Hepatocyte (in vitro differentiated cells): ENCODE data around the gene MRPL14. TPM values are rescaled to one million over a fixed set of nuclear protein-coding genes. Genes with fewer than 3 reads are reported as not detected.

Experiments
- DNase-seq: peaks from one replicate; pipeline ENCODE4 v3.0.0-alpha.2; 2016; ENCODE audit warnings: low spot score
- H2AFZ ChIP-seq: fragments of 200-600 bp; sonication (generic); 2 replicates; pipeline ENCODE4 v1.6.0; 2016; ENCODE audit warnings: antibody characterized with exemption, mild to moderate bottlenecking
- H3K27ac ChIP-seq: fragments of 200-600 bp; sonication (generic); 2 replicates; pipeline ENCODE4 v1.5.1; 2016; ENCODE audit warnings: mild to moderate bottlenecking
- H3K27me3 ChIP-seq: fragments of 200-600 bp; sonication (generic); 2 replicates; pipeline ENCODE4 v1.6.1; 2016
- H3K36me3 ChIP-seq: fragments of 200-600 bp; sonication (generic); replicated peaks from 2 replicates; pipeline ENCODE4 v1.5.1; 2016; ENCODE audit warnings: low read depth; ENCODE audit not compliant: insufficient read depth
- H3K4me1 ChIP-seq: fragments of 200-600 bp; sonication (generic); 2 replicates; pipeline ENCODE4 v1.5.1; 2016; ENCODE audit warnings: mild to moderate bottlenecking, moderate library complexity; ENCODE audit not compliant: insufficient read depth
- H3K4me2 ChIP-seq: fragments of 200-600 bp; sonication (generic); 2 replicates; pipeline ENCODE4 v1.6.0; 2016
- H3K4me3 ChIP-seq: fragments of 200-600 bp; sonication (generic); 2 replicates; pipeline ENCODE4 v1.5.1; 2016; ENCODE audit warnings: mild to moderate bottlenecking
- H3K79me2 ChIP-seq: fragments of 200-600 bp; sonication (generic); 2 replicates; pipeline ENCODE4 v1.6.0; 2017; ENCODE audit warnings: mild to moderate bottlenecking
- H3K9me2 ChIP-seq: fragments of 200-600 bp; sonication (generic); replicated peaks from 2 replicates; pipeline ENCODE4 v1.6.0; 2017; ENCODE audit warnings: mild to moderate bottlenecking; ENCODE audit not compliant: insufficient read depth
- H3K9me3 ChIP-seq: fragments of 200-600 bp; sonication (generic); 2 replicates; pipeline ENCODE4 v1.5.1; 2016; ENCODE audit warnings: low read depth, mild to moderate bottlenecking
- H4K20me1 ChIP-seq: fragments of 200-600 bp; sonication (generic); 2 replicates; pipeline ENCODE4 v1.6.0; 2016; ENCODE audit warnings: mild to moderate bottlenecking; ENCODE audit not compliant: insufficient read depth, poor library complexity, severe bottlenecking
- EZH2 ChIP-seq: fragments of 200-600 bp; sonication (generic); IDR thresholded peaks from 2 replicates; pipeline ENCODE4 v1.6.1; 2016; ENCODE audit warnings: antibody characterized with exemption, mild to moderate bottlenecking, borderline replicate concordance
- EZH2phosphoT487 ChIP-seq: fragments of 200-600 bp; sonication (generic); IDR thresholded peaks from one replicate; pipeline ENCODE4 v1.6.1; 2018; ENCODE audit warnings: antibody characterized with exemption, mild to moderate bottlenecking, low read depth, moderate library complexity; ENCODE audit not compliant: unreplicated experiment, severe bottlenecking
- WGBS: methylation state at CpG from one replicate; pipeline ENCODE4 v1.1.6; 2016; ENCODE audit warnings: low lambda C conversion rate; ENCODE audit errors: missing lambda C conversion rate; 5-methylcytosine and 5-hydroxymethylcytosine counted together
- polyA plus RNA-seq: library from polyadenylated mRNA; unstranded; fragments of >200 nt; fragmentation: Nextera tagmentation; extraction: Ambion mirVana; gene quantifications from 2 replicates; pipeline ENCODE4 v1.2.1, GENCODE V29; 2016
- total RNA-seq: library from RNA; depleted of rRNA; stranded (reverse); fragments of >200 nt; gene quantifications from 2 replicates; pipeline ENCODE4 v1.2.3, GENCODE V29; 2014
- TF ChIP-seq, protein P1 (sequence below): fragments of 200-600 bp; sonication (generic); IDR thresholded peaks from 2 replicates; pipeline ENCODE4 v1.5.1; 2016; ENCODE audit warnings: antibody characterized with exemption, mild to moderate bottlenecking; ENCODE audit not compliant: poor library complexity

MRPL14 gene
- total and polyA plus RNA-seq, 2 experiments from 2014 or later, result 58.3 to 124 TPM

DNA sequence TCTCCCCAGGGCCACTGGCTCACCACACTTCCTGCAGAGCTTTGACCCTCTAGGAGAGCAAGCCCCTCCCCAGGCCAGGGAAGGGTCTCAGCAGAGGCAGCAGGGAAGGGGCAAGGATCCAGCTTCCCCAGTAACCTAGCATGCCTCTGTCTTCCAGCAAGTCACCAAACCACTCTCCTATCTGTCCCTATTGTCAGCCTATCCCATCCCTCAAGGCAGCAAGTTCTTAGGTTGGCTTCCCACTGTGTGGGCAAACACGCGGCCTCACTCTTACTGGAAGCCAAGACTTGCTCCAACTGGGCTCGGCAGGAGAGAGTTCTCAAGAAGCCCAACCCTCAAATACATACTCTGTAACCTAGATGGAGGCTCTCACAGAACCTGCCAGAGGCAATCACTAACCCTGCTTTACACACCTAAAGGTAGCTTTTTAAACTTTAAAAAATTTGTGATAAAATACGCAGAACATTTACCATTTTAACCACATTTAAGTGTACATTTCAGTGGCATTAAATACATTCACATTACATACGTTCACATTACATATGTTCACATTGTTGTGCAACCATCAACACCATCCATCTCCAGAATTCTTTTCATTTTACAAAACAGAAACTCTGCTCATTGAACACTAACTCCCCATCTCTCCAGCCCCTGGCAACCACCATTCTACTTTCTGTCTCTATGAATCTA lies 58.5 kb downstream of the MRPL14 start:
- no peak for DNase-seq
- no peaks in the 10 kb centered on the region for H3K27me3 ChIP-seq
- no peaks in the 10 kb centered on the region for H3K9me2 ChIP-seq
- H3K9me3 ChIP-seq, result no peaks in the 10 kb centered on the region
- 72% methylated on average over 5 of the region's 5 CpGs for WGBS
- no peak overlapping the region for H3K4me2 ChIP-seq
- TF ChIP-seq, protein P1, sequence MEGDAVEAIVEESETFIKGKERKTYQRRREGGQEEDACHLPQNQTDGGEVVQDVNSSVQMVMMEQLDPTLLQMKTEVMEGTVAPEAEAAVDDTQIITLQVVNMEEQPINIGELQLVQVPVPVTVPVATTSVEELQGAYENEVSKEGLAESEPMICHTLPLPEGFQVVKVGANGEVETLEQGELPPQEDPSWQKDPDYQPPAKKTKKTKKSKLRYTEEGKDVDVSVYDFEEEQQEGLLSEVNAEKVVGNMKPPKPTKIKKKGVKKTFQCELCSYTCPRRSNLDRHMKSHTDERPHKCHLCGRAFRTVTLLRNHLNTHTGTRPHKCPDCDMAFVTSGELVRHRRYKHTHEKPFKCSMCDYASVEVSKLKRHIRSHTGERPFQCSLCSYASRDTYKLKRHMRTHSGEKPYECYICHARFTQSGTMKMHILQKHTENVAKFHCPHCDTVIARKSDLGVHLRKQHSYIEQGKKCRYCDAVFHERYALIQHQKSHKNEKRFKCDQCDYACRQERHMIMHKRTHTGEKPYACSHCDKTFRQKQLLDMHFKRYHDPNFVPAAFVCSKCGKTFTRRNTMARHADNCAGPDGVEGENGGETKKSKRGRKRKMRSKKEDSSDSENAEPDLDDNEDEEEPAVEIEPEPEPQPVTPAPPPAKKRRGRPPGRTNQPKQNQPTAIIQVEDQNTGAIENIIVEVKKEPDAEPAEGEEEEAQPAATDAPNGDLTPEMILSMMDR, result no peak
- TF ChIP-seq EZH2 (no peak), EZH2phosphoT487 (no peak)
- no peaks in the 10 kb centered on the region for H3K36me3 ChIP-seq
- no peaks in the 10 kb centered on the region for H4K20me1 ChIP-seq
- H3K27ac ChIP-seq, result no peak overlapping the region
- H3K4me3 ChIP-seq, result no peak overlapping the region
- H3K4me1 ChIP-seq, result peaks cover 13% of the 10 kb centered on the region
- no peak overlapping the region for H2AFZ ChIP-seq
- no peaks in the 10 kb centered on the region for H3K79me2 ChIP-seq

DNA sequence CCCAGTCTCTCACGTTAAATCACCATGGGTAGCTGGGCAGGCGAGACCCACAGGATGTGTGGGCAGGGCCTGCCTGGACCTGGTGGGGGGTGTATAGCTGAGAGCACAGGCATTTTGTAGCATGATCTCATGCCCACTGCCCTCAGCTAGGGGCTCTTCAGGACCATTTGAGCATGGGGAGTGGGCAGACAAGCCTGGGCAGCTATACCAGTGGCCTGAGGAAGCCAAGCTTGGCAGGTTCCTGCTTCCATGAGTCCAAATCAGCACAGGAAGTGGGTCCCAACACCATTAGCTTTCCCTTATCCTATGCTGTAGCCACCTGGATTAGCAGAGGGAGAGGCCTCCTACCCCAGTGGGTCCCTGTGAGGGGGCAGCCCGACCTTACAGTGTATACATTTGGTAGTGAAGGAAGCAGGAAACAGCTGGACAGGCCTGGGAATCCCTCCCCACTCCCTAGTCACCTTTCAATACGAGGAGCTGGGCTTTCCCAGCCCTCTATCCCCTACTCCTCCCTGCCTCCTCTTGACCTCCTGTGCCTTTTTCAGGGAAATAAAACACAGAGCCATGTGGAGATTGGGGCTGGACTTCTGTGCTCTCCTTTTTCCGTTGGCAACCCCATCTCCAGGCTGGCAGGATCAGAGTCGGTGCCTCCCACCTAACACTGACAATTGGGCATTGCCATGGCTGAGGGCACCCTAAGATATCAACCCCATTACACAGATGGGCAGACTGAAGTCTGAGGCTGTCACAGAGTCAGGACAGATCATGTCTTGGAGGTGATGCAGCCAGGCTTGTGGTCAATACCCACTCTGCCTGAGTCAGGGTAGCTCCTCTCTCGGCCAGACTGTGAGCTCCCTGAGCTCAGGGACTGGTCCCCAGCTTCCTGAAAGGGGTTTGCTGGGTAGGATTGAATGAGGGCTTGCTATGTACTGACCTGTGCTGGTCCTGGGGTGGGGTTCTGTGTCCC lies 59.8 kb downstream of the MRPL14 start:
- Histone ChIP-seq H3K36me3 (no peaks in the 10 kb centered on the region), H3K9me3 (no peaks in the 10 kb centered on the region), H3K9me2 (no peaks in the 10 kb centered on the region), H3K27me3 (no peaks in the 10 kb centered on the region), H2AFZ (no peak overlapping the region), H3K4me1 (peaks cover 4% of the 10 kb centered on the region), H3K4me3 (no peak overlapping the region), H3K79me2 (no peaks in the 10 kb centered on the region), H3K27ac (no peak overlapping the region), H3K4me2 (no peak overlapping the region), H4K20me1 (no peaks in the 10 kb centered on the region)
- TF ChIP-seq EZH2 (no peak), EZH2phosphoT487 (no peak)
- TF ChIP-seq, protein P1, result no peak
- DNase-seq, result no peak
- WGBS, result 73% methylated on average over 7 of the region's 7 CpGs

DNA sequence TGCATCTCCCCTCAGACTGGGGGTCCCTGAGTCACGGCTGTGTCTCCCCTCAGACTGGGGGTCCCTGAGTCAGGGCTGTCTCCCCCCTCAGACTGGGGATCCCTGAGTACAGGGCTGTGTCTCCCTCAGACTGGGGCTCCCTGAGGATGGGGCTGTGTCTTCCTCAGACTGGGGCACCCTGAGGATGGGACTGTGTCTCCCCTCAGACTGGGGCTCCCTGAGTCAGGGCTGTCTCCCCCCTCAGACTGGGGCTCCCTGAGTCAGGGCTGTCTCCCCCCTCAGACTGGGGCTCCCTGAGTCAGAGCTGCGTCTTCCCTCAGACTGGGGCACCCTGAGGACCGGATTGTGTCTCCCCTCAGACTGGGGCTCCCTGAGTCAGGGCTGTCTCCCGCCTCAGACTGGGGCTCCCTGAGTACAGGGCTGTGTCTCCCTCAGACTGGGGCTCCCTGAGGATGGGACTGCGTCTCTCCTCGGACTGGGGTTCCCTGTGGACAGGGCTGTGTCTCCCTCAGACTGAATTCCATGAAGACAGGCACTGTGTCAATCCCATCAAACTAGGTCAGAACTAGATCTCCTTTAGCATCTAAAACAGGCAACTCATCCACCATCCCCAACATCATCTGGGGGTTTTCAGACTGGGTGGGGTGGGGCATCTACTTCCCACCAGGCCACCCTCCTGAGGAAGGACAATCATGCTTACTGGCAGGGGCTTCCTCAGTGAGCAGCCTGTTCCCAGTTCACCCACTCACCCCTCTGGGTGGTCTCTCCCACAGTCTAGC lies 60.7 kb downstream of the MRPL14 start:
- H3K4me2 ChIP-seq, result no peak overlapping the region
- TF ChIP-seq EZH2, result no peak
- no peak for TF ChIP-seq EZH2phosphoT487
- TF ChIP-seq, protein P1, result no peak
- H3K9me3 ChIP-seq, result no peaks in the 10 kb centered on the region
- WGBS, result 92% methylated on average over 6 of the region's 6 CpGs
- no peaks in the 10 kb centered on the region for H3K79me2 ChIP-seq
- no peak overlapping the region for H3K27ac ChIP-seq
- no peaks in the 10 kb centered on the region for H3K9me2 ChIP-seq
- H3K4me1 ChIP-seq, result no peaks in the 10 kb centered on the region
- DNase-seq, result no peak
- H4K20me1 ChIP-seq, result no peaks in the 10 kb centered on the region
- no peaks in the 10 kb centered on the region for H3K36me3 ChIP-seq
- H2AFZ ChIP-seq, result no peak overlapping the region
- no peaks in the 10 kb centered on the region for H3K27me3 ChIP-seq
- no peak overlapping the region for H3K4me3 ChIP-seq
